ENCODE measurements around the gene C11orf21. TPM values are rescaled to one million over a fixed set of nuclear protein-coding genes. Genes with fewer than 3 reads are reported as not detected.

The C11orf21 gene
- polyA plus RNA-seq, 1 of the 3 experiments (the other 2 are of a cell fraction) = 0.03 TPM

DNA sequence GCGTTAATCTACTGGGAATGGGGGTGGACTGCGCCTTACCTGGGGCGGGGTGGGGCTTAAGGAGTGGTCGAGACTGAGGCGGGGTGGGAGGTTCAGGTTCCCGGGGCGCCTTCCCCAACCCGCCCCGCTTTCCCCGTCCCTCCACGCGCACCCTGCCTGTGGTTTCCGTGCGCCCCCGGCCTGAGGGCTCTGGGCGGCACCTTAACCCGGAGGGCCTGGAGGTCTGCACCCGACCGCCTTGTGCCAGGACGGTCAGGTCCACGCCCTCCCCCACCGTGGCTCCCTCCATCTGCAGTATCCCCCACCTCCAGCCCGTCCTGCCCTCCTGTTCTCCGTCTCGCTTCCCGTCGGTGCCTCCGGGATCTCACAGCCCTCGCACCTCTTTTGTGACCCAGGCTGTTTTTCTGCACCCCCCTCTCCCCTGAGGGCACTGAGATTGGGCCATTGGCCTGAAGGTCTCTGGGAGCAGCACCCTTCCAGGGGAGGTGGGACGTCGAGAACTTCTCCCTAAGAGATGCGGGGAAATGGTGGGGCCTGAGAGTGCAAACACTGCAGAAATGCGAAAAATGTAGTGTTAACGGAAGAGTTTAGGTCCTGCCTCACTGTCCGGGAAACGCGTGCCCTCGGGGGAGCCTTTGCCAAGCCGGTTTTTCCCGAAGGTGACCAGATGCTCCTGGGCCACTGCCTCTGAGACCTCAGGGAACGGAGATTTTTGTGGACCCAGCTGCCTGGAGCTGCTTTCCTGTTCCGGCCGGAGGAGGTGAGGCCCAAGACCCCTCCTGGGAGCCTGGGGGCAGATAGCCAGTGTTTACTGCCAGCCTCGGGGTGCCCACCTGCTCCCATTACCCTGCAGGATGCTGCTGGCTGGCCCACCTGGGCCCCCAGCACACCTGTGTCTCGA is 30.1 kb downstream of the C11orf21 start:
- TF ChIP-seq, protein P1, sequence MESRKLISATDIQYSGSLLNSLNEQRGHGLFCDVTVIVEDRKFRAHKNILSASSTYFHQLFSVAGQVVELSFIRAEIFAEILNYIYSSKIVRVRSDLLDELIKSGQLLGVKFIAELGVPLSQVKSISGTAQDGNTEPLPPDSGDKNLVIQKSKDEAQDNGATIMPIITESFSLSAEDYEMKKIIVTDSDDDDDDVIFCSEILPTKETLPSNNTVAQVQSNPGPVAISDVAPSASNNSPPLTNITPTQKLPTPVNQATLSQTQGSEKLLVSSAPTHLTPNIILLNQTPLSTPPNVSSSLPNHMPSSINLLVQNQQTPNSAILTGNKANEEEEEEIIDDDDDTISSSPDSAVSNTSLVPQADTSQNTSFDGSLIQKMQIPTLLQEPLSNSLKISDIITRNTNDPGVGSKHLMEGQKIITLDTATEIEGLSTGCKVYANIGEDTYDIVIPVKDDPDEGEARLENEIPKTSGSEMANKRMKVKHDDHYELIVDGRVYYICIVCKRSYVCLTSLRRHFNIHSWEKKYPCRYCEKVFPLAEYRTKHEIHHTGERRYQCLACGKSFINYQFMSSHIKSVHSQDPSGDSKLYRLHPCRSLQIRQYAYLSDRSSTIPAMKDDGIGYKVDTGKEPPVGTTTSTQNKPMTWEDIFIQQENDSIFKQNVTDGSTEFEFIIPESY (IDR thresholded peaks at IDR 0.05; ENCODE audit: borderline replicate concordance, low read depth) = no peak
- TF ChIP-seq EZH2phosphoT487 (IDR thresholded peaks at IDR 0.05; ENCODE audit: borderline replicate concordance, low read depth) (no peak), MEF2A (IDR thresholded peaks at IDR 0.05; ENCODE audit: borderline replicate concordance, low read depth) (no peak), TCF12 (IDR thresholded peaks at IDR 0.05) (no peak), SMC3 (IDR thresholded peaks at IDR 0.05; ENCODE audit: low read depth, low read length) (no peak), CHD2 (IDR thresholded peaks at IDR 0.05; ENCODE audit: low read length, partially characterized antibody) (no peak), TEAD4 (IDR thresholded peaks at IDR 0.05; ENCODE audit: borderline replicate concordance, insufficient read depth) (no peak)
- Histone ChIP-seq H3F3A (replicated peaks; ENCODE audit: insufficient read depth) (no peaks in the 10 kb centered on the region), H3K9ac (no peak overlapping the region), H2AFZ (ENCODE audit: low read depth) (no peak overlapping the region), H3K27me3 (ENCODE audit: insufficient read depth) (peaks cover 29% of the 10 kb centered on the region), H3K4me3 (ENCODE audit: low read depth in 2 of 2, low read length in 1 of 2) (no peak overlapping the region), H3K36me3 (replicated peaks in 1 of 2; ENCODE audit: control insufficient read depth in 1 of 2, insufficient read depth in 2 of 2, low read length in 1 of 2) (no peaks in the 10 kb centered on the region), H3K79me2 (ENCODE audit: insufficient read depth) (no peaks in the 10 kb centered on the region), H3K9me3 (no peaks in the 10 kb centered on the region), H3K9me2 (no peaks in the 10 kb centered on the region), H3K27ac (ENCODE audit: low read depth in 2 of 2, low read length in 1 of 2) (no peak overlapping the region), H3K4me2 (no peak overlapping the region), H3K4me1 (ENCODE audit: control insufficient read depth in 1 of 2, insufficient read depth in 2 of 2, low read depth in 1 of 2, low read length in 1 of 2) (no peaks in the 10 kb centered on the region), H4K20me1 (ENCODE audit: insufficient read depth) (no peaks in the 10 kb centered on the region)
- POLR2A ChIA-PET = no interaction called here
- DNase-seq = no peak
- CTCF ChIA-PET = interaction anchor here (0.6 to 1.4 kb wide), 3 partner anchors 23 to 260 kb away, joined by 3 read pairs; no protein-coding TSS in a partner anchor
- 40% methylated on average over 25 of the region's 45 CpGs for WGBS (ENCODE audit: low lambda C conversion rate)

DNA sequence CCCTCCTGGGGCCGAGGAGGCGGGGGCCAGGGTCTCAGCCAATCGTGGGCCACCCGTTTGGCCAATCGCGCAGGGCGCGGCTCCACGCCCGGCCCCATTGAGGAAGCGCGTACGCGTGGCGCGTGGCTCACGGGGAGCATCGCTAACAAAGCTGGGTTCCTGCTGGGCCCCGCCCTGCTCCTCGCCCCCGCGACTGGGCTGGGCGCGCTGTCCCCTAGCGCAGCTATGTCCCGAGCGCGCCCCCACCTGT is 30.7 kb downstream of the C11orf21 start:
- TF ChIP-seq NRF1 (IDR thresholded peaks at IDR 0.05; ENCODE audit: low read depth, low read length) = no peak
- no peak for TF ChIP-seq SIN3A (IDR thresholded peaks at IDR 0.05; ENCODE audit: borderline replicate concordance, low read depth, low read length)
- TF ChIP-seq RFX5 (IDR thresholded peaks at IDR 0.05; ENCODE audit: low read length) = no peak
- TF ChIP-seq EZH2phosphoT487 (IDR thresholded peaks at IDR 0.05; ENCODE audit: borderline replicate concordance, low read depth) = no peak
- no peak for TF ChIP-seq EP300 (IDR thresholded peaks at IDR 0.05; ENCODE audit: borderline replicate concordance in 1 of 2, low read depth in 1 of 2, low read length in 1 of 2)
- TF ChIP-seq GABPA (IDR thresholded peaks at IDR 0.05; ENCODE audit: low read depth) = no peak
- TF ChIP-seq TAF1 (IDR thresholded peaks at IDR 0.05; ENCODE audit: borderline replicate concordance, low read depth, low read length) = no peak
- no peak for TF ChIP-seq RCOR1 (IDR thresholded peaks at IDR 0.05; ENCODE audit: low read length)
- TF ChIP-seq YY1 (IDR thresholded peaks at IDR 0.05; ENCODE audit: low read depth) = no peak
- no peak for TF ChIP-seq CHD2 (IDR thresholded peaks at IDR 0.05; ENCODE audit: low read length, partially characterized antibody)
- TF ChIP-seq TCF12 (IDR thresholded peaks at IDR 0.05) = no peak
- no peaks in the 10 kb centered on the region for H3K4me1 ChIP-seq (ENCODE audit: control insufficient read depth in 1 of 2, insufficient read depth in 2 of 2, low read depth in 1 of 2, low read length in 1 of 2)
- H4K20me1 ChIP-seq (ENCODE audit: insufficient read depth) = no peaks in the 10 kb centered on the region
- ChIA-PET CTCF (interaction anchor here (0.6 to 1.4 kb wide), 2 partner anchors 149 to 233 kb away, joined by 3 read pairs; no protein-coding TSS in a partner anchor), POLR2A (no interaction called here)
- no peaks in the 10 kb centered on the region for H3K9me3 ChIP-seq
- no peaks in the 10 kb centered on the region for H3K79me2 ChIP-seq (ENCODE audit: insufficient read depth)
- no peaks in the 10 kb centered on the region for H3K36me3 ChIP-seq (replicated peaks in 1 of 2; ENCODE audit: control insufficient read depth in 1 of 2, insufficient read depth in 2 of 2, low read length in 1 of 2)
- no peak overlapping the region for H2AFZ ChIP-seq (ENCODE audit: low read depth)
- DNase-seq = no peak
- H3K9me2 ChIP-seq = no peaks in the 10 kb centered on the region
- H3K9ac ChIP-seq = no peak overlapping the region
- no peak overlapping the region for H3K27ac ChIP-seq (ENCODE audit: low read depth in 2 of 2, low read length in 1 of 2)
- WGBS (ENCODE audit: low lambda C conversion rate) = 34% methylated on average over 15 of the region's 28 CpGs
- no peak overlapping the region for H3K4me2 ChIP-seq
- H3K4me3 ChIP-seq (ENCODE audit: low read depth in 2 of 2, low read length in 1 of 2) = no peak overlapping the region
- no peaks in the 10 kb centered on the region for H3F3A ChIP-seq (replicated peaks; ENCODE audit: insufficient read depth)
- H3K27me3 ChIP-seq (ENCODE audit: insufficient read depth) = peaks cover 29% of the 10 kb centered on the region
